ENCODE results near the gene NRG2. TPM values are rescaled to one million over a fixed set of nuclear protein-coding genes. Genes with fewer than 3 reads are reported as not detected.

The NRG2 gene
- total RNA-seq, 3 donors from 2014 or later, result 5.9 to 16.5 (median 7.2) TPM

GRCh38 chr5:140039561-140039960 is 3.5 kb downstream of the NRG2 start:
- peaks cover 4 to 8% of the 10 kb centered on the region in 2 donors for H3K4me1 ChIP-seq
- H3K27me3 ChIP-seq, result no peaks in the 10 kb centered on the region
- DNase-seq (ENCODE audit: low spot score in 2 of 2), result peak in 1 of 2 donors; percentile 60
- no peaks in the 10 kb centered on the region for H3K9me3 ChIP-seq
- TF ChIP-seq CTCF (IDR thresholded peaks at IDR 0.05) (no peak), POLR2AphosphoS5 (IDR thresholded peaks at IDR 0.05) (peak in 1 of 3 donors; percentile 70)
- intact Hi-C loops (cut with DNase I; ENCODE audit: low total_unique reads), result no loop called here
- H3K4me3 ChIP-seq, result no peak overlapping the region
- H3K27ac ChIP-seq, result peak overlapping the region; percentile 37 to 48
- H3K36me3 ChIP-seq, result no peaks in the 10 kb centered on the region

- peaks cover 3 to 8% of the 10 kb centered on the region in 2 donors for H3K4me1 ChIP-seq
- peak overlapping the region; percentile 29 to 36 for H3K27ac ChIP-seq
- no peaks in the 10 kb centered on the region for H3K9me3 ChIP-seq
- H3K36me3 ChIP-seq, result no peaks in the 10 kb centered on the region
- H3K4me3 ChIP-seq, result peak overlapping the region; percentile 39 to 63 (median 45)
- H3K27me3 ChIP-seq, result no peaks in the 10 kb centered on the region
- intact Hi-C loops (cut with DNase I; ENCODE audit: low total_unique reads), result no loop called here
- TF ChIP-seq POLR2A (IDR thresholded peaks at IDR 0.05), result no peak
- peak in 1 of 3 donors; percentile 24 for TF ChIP-seq POLR2AphosphoS5 (IDR thresholded peaks at IDR 0.05)
- DNase-seq (ENCODE audit: low spot score in 2 of 2), result no peak
Observed at GRCh38 chr5:140038373-140038957, 4.6 kb downstream of the NRG2 start.

- no peak overlapping the region for H3K4me3 ChIP-seq
- no peaks in the 10 kb centered on the region for H3K9me3 ChIP-seq
- H3K4me1 ChIP-seq, result peaks cover 0 to 8% of the 10 kb centered on the region in 2 donors
- H3K27ac ChIP-seq, result no peak overlapping the region
- no peaks in the 10 kb centered on the region for H3K36me3 ChIP-seq
- H3K27me3 ChIP-seq, result no peaks in the 10 kb centered on the region
- no peak for DNase-seq (ENCODE audit: low spot score in 2 of 2)
- no peak for TF ChIP-seq CTCF (IDR thresholded peaks at IDR 0.05)
- TF ChIP-seq POLR2A (IDR thresholded peaks at IDR 0.05), result no peak
- TF ChIP-seq POLR2AphosphoS5 (IDR thresholded peaks at IDR 0.05), result no peak
- intact Hi-C loops (cut with DNase I; ENCODE audit: low total_unique reads), result no loop called here
Observed at GRCh38 chr5:140037012-140037411, 6.1 kb downstream of the NRG2 start.

- H3K36me3 ChIP-seq, result no peaks in the 10 kb centered on the region
- H3K4me3 ChIP-seq, result no peak overlapping the region
- TF ChIP-seq POLR2A (IDR thresholded peaks at IDR 0.05), result no peak
- TF ChIP-seq POLR2AphosphoS5 (IDR thresholded peaks at IDR 0.05), result no peak
- no peak for TF ChIP-seq CTCF (IDR thresholded peaks at IDR 0.05)
- DNase-seq (ENCODE audit: low spot score in 2 of 2), result no peak
- no peaks in the 10 kb centered on the region for H3K27me3 ChIP-seq
- no peaks in the 10 kb centered on the region for H3K9me3 ChIP-seq
- H3K27ac ChIP-seq, result no peak overlapping the region
- H3K4me1 ChIP-seq, result peaks cover 0 to 8% of the 10 kb centered on the region in 2 donors
- intact Hi-C loops (cut with DNase I; ENCODE audit: low total_unique reads), result no loop called here
Observed at GRCh38 chr5:140035881-140036280, 7.2 kb downstream of the NRG2 start.

GRCh38 chr5:140033037-140033760 is 9.9 kb downstream of the NRG2 start:
- no peaks in the 10 kb centered on the region for H3K36me3 ChIP-seq
- intact Hi-C loops (cut with DNase I; ENCODE audit: low total_unique reads), result no loop called here
- no peak for TF ChIP-seq CTCF (IDR thresholded peaks at IDR 0.05)
- no peak overlapping the region for H3K4me3 ChIP-seq
- no peaks in the 10 kb centered on the region for H3K9me3 ChIP-seq
- no peaks in the 10 kb centered on the region for H3K4me1 ChIP-seq
- H3K27ac ChIP-seq, result no peak overlapping the region
- no peaks in the 10 kb centered on the region for H3K27me3 ChIP-seq
- no peak for DNase-seq (ENCODE audit: low spot score in 2 of 2)

All from breast epithelium (tissue), 4 donors.